HEK293T (cell line): ENCODE data around the gene PRG2.

Source experiments
- BHLHE40 ChIP-seq: fragments of 450-650 bp; IDR thresholded peaks from 2 replicates; pipeline ENCODE4 v1.6.1; 2016; ENCODE audit warnings: mild to moderate bottlenecking, moderate library complexity, borderline replicate concordance
- CTBP1 ChIP-seq: fragments of 450-650 bp; IDR thresholded peaks from 2 replicates; pipeline ENCODE4 v1.6.1; 2016; ENCODE audit warnings: borderline replicate concordance
- FOXM1 ChIP-seq: fragments of 450-650 bp; IDR thresholded peaks from 2 replicates; pipeline ENCODE4 v1.6.1; 2017; ENCODE audit warnings: mild to moderate bottlenecking, borderline replicate concordance
- HDGF ChIP-seq: fragments of 450-650 bp; IDR thresholded peaks from 2 replicates; pipeline ENCODE4 v1.6.1; 2017; ENCODE audit warnings: antibody characterized with exemption, borderline replicate concordance
- LEF1 ChIP-seq: fragments of 450-650 bp; IDR thresholded peaks from 2 replicates; pipeline ENCODE4 v1.6.1; 2017; ENCODE audit warnings: mild to moderate bottlenecking, borderline replicate concordance
- SP1 ChIP-seq: fragments of 450-650 bp; IDR thresholded peaks from 2 replicates; pipeline ENCODE4 v1.6.1; 2017
- SUZ12 ChIP-seq: fragments of 450-650 bp; IDR thresholded peaks from 2 replicates; pipeline ENCODE4 v1.6.1; 2016; ENCODE audit warnings: mild to moderate bottlenecking
- TARDBP ChIP-seq: fragments of 450-650 bp; IDR thresholded peaks from 2 replicates; pipeline ENCODE4 v1.6.1; 2016

DNA sequence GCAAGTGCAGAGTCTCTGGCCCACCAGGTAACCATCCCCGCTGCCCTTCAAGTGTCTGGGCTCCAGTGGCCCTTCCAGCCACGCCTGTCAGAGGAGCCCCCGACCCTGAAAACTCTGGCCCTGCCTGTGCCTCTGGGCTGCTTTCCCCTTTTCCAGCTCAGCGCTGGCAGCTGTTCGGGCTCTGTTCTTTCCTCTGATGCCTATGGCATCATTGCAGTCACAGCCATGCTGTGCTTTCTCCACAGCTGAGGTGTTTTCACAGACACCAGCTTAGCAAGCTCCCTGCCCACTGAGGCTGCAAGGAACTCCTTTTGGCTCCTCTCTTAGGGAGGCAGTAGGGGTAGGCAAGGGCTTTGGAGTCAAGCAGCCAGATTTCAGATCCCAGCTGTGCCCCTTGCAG, 31.1 kb downstream of the PRG2 start:
- no peak for TF ChIP-seq LEF1
- TF ChIP-seq HDGF = no peak
- no peak for TF ChIP-seq SP1
- TF ChIP-seq FOXM1 = no peak
- no peak for TF ChIP-seq SUZ12
- no peak for TF ChIP-seq BHLHE40
- TF ChIP-seq CTBP1 = no peak
- TF ChIP-seq TARDBP = no peak
